SH-SY5Y (cell line): ENCODE data around the gene C12orf75.

Source experiments
- GATA2 ChIP-seq: IDR thresholded peaks from 2 replicates; pipeline ENCODE4 v1.6.1; 2011; ENCODE audit warnings: mild to moderate bottlenecking, low read depth, low read length
- GATA3 ChIP-seq: IDR thresholded peaks from 2 replicates; pipeline ENCODE4 v1.6.1; 2011; ENCODE audit warnings: low read depth, mild to moderate bottlenecking, low read length, moderate library complexity

C12orf75 gene

GRCh38 chr12:105417732-105418131, 87.2 kb downstream of the C12orf75 start:
- no peak for TF ChIP-seq GATA2
- TF ChIP-seq GATA3 = no peak

- TF ChIP-seq GATA3 = no peak
- TF ChIP-seq GATA2 = no peak
Observed at GRCh38 chr12:105418229-105418628, 87.7 kb downstream of the C12orf75 start.

GRCh38 chr12:105418821-105419291, 88.4 kb downstream of the C12orf75 start:
- TF ChIP-seq GATA2 (no peak), GATA3 (no peak)

GRCh38 chr12:105419606-105420005, 89.1 kb downstream of the C12orf75 start:
- no peak for TF ChIP-seq GATA3
- TF ChIP-seq GATA2 = no peak

- TF ChIP-seq GATA2 = no peak
- TF ChIP-seq GATA3 = no peak
Observed at GRCh38 chr12:105420046-105420445, 89.6 kb downstream of the C12orf75 start.

GRCh38 chr12:105420659-105421240, 90.3 kb downstream of the C12orf75 start:
- TF ChIP-seq GATA3 (no peak), GATA2 (no peak)
